Hematopoietic multipotent progenitor cell treated with erythropoietin and hydrocortisone succinate and interleukin-3 and kit ligand, for 8 days (in vitro differentiated cells): ENCODE measurements around the gene WDR5.
"Not testable (repeated sequence)": the region's sequence is repeated elsewhere in the genome, so short reads cannot be mapped to it uniquely, and the experiment has no call there.

Experiments used
- DNase-seq: peaks from one replicate; pipeline ENCODE4 v3.0.0-alpha.2; 2015

The WDR5 gene

GRCh38 chr9:134135343-134136117, at the start of gene WDR5:
Gene WDR5 (plus strand): TSS chr9:134136082. CDS start chr9:134139878, 3,796 bp downstream.
- peak; percentile 90 for DNase-seq

- DNase-seq, result no peak
Observed at GRCh38 chr9:134088063-134088725, 47.7 kb upstream of the WDR5 start.

GRCh38 chr9:134089972-134090371, 45.9 kb upstream of the WDR5 start:
- no peak for DNase-seq

- DNase-seq, result peak; percentile 77
Observed at GRCh38 chr9:134099123-134099761, 36.6 kb upstream of the WDR5 start.

- DNase-seq, result no peak
Observed at GRCh38 chr9:134100040-134100439, 35.8 kb upstream of the WDR5 start.

GRCh38 chr9:134101133-134101532, 34.7 kb upstream of the WDR5 start:
- DNase-seq, result not testable (repeated sequence)

- no peak for DNase-seq
Observed at GRCh38 chr9:134101623-134102149, 34.2 kb upstream of the WDR5 start.

GRCh38 chr9:134103391-134103998, 32.4 kb upstream of the WDR5 start:
- DNase-seq, result no peak

- DNase-seq, result no peak
Observed at GRCh38 chr9:134111064-134111463, 24.8 kb upstream of the WDR5 start.

GRCh38 chr9:134112561-134112960, 23.3 kb upstream of the WDR5 start:
- DNase-seq, result no peak

- DNase-seq, result not testable (repeated sequence)
Observed at GRCh38 chr9:134118972-134119371, 16.9 kb upstream of the WDR5 start.

- DNase-seq, result no peak
Observed at GRCh38 chr9:134123764-134124128, 12.1 kb upstream of the WDR5 start.

- DNase-seq, result no peak
Observed at GRCh38 chr9:134125413-134126095, 10.3 kb upstream of the WDR5 start.

- no peak for DNase-seq
Observed at GRCh38 chr9:134126373-134126772, 9.5 kb upstream of the WDR5 start.

- DNase-seq, result no peak
Observed at GRCh38 chr9:134127065-134127580, 8.8 kb upstream of the WDR5 start.

GRCh38 chr9:134127616-134128015, 8.3 kb upstream of the WDR5 start:
- DNase-seq, result no peak

- no peak for DNase-seq
Observed at GRCh38 chr9:134128727-134129679, 6.9 kb upstream of the WDR5 start.

GRCh38 chr9:134130503-134131375, 5.1 kb upstream of the WDR5 start:
- DNase-seq, result no peak

- no peak for DNase-seq
Observed at GRCh38 chr9:134131471-134132207, 4.2 kb upstream of the WDR5 start.
